ENCODE results near the gene PRKG1. TPM values are rescaled to one million over a fixed set of nuclear protein-coding genes. Genes with fewer than 3 reads are reported as not detected.

Gene PRKG1
- total and polyA plus RNA-seq, 12 donors: 3.8 to 48.1 (median 29.9) TPM

DNA sequence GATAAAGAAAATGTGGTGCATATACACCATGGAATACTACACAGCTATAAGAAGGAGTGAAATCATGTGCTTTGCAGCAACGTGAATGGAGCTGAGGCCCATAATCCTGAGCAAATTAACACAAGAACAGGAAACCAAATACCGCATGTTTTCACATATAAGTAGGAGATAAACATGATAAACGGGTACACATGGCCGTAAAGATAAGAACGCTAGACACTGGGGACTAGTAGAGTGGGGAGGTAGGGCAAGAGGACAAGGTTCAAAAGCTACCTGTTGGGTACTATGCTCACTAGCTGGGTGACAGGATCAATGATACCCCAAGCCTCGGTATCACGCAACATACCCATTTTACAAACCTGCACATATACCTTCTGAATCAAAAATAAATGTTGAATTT, 511.5 kb downstream of the PRKG1 start:
- H3K27me3 ChIP-seq: no peaks in the 10 kb centered on the region
- no peaks in the 10 kb centered on the region for H3K36me3 ChIP-seq
- intact Hi-C loops (cut with DNase I): no loop called here
- no peaks in the 10 kb centered on the region for H3K4me1 ChIP-seq
- DNase-seq (no peak), ATAC-seq (no peak)
- no peak overlapping the region for H3K27ac ChIP-seq
- 88 to 89% methylated on average over 7 of the region's 7 CpGs for WGBS, 2 donors
- no peak overlapping the region for H3K4me3 ChIP-seq
- peaks cover 0 to 15% (median 0%) of the 10 kb centered on the region in 11 donors for H3K9me3 ChIP-seq
- TF ChIP-seq, protein P1, sequence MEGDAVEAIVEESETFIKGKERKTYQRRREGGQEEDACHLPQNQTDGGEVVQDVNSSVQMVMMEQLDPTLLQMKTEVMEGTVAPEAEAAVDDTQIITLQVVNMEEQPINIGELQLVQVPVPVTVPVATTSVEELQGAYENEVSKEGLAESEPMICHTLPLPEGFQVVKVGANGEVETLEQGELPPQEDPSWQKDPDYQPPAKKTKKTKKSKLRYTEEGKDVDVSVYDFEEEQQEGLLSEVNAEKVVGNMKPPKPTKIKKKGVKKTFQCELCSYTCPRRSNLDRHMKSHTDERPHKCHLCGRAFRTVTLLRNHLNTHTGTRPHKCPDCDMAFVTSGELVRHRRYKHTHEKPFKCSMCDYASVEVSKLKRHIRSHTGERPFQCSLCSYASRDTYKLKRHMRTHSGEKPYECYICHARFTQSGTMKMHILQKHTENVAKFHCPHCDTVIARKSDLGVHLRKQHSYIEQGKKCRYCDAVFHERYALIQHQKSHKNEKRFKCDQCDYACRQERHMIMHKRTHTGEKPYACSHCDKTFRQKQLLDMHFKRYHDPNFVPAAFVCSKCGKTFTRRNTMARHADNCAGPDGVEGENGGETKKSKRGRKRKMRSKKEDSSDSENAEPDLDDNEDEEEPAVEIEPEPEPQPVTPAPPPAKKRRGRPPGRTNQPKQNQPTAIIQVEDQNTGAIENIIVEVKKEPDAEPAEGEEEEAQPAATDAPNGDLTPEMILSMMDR (IDR thresholded peaks at IDR 0.05): no peak

DNA sequence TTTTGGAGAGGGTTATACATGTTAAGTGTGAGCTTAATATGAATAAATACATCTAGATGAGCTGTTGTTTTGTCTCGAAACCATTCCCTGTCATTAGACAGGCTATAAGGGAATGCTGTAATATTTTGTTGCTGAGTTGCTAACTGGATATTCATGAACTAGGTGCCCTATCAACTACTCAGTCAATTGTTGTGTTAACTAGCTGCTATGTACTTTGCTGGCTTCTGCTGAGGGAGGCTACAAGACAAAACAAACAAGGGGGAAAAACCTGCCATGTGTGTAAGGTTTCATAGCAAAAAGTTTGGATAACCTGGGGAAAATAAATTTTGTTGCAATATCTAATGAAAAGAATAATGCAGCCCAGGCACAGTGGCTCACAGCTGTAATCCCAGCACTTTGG, 514.7 kb downstream of the PRKG1 start:
- WGBS, 2 donors: 91 to 95% methylated on average over 1 of the region's 1 CpG
- no peaks in the 10 kb centered on the region for H3K9me3 ChIP-seq
- TF ChIP-seq, protein P1 (IDR thresholded peaks at IDR 0.05): no peak
- H3K4me1 ChIP-seq: no peaks in the 10 kb centered on the region
- DNase-seq (no peak), ATAC-seq (no peak)
- H3K27ac ChIP-seq: no peak overlapping the region
- H3K36me3 ChIP-seq: no peaks in the 10 kb centered on the region
- no peaks in the 10 kb centered on the region for H3K27me3 ChIP-seq
- H3K4me3 ChIP-seq: no peak overlapping the region
- intact Hi-C loops (cut with DNase I): no loop called here

DNA sequence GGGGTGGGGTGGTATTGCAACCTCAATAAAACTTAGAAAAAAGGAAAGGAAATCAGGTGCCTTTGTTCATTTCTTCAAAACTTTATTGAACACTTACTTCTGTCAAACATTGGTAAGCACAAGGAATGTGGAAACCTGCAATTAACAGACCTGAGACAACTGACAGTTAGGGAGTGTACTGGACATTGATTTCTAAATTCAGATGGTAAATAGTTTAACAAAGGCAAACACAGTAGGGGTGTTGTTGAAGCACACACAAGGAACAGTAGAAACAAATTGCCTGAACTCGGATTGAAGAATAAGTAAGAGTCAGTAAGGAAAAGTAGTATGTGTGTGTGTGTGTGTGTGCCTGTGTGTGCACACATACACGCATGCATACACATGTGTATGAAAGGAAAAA, 516.5 kb downstream of the PRKG1 start:
- Histone ChIP-seq H3K36me3 (no peaks in the 10 kb centered on the region), H3K4me1 (no peaks in the 10 kb centered on the region), H3K27ac (no peak overlapping the region), H3K4me3 (no peak overlapping the region), H3K9me3 (no peaks in the 10 kb centered on the region), H3K27me3 (no peaks in the 10 kb centered on the region)
- WGBS, 2 donors: 89 to 91% methylated on average over 2 of the region's 2 CpGs
- DNase-seq: no peak
- no peak for ATAC-seq
- intact Hi-C loops (cut with DNase I): no loop called here
- TF ChIP-seq, protein P1 (IDR thresholded peaks at IDR 0.05): no peak

DNA sequence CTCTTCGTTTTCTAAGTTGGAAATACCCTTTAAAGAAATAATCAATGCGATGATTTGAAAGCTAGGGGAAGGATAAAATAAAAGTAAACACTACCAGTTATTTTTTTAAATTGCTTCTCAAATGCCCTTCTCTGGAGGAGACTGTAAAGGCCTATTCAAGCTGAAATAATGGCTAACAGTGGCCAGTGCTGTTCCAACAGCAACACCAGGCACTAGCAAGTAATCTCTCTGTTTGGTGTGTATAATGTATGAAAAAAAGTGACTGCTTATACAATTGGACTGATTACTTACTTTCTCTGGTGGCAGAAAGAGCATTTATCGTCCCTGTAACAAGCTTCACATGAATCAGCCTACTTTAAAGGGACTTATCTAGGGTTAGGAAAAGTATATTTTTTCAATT, 522.4 kb downstream of the PRKG1 start:
- ATAC-seq (no peak), DNase-seq (no peak)
- Histone ChIP-seq H3K9me3 (no peaks in the 10 kb centered on the region), H3K27ac (no peak overlapping the region), H3K27me3 (no peaks in the 10 kb centered on the region), H3K36me3 (no peaks in the 10 kb centered on the region), H3K4me1 (no peaks in the 10 kb centered on the region), H3K4me3 (no peak overlapping the region)
- TF ChIP-seq, protein P1 (IDR thresholded peaks at IDR 0.05): no peak
- 77 to 79% methylated on average over 3 of the region's 3 CpGs for WGBS, 2 donors
- intact Hi-C loops (cut with DNase I): no loop called here

DNA sequence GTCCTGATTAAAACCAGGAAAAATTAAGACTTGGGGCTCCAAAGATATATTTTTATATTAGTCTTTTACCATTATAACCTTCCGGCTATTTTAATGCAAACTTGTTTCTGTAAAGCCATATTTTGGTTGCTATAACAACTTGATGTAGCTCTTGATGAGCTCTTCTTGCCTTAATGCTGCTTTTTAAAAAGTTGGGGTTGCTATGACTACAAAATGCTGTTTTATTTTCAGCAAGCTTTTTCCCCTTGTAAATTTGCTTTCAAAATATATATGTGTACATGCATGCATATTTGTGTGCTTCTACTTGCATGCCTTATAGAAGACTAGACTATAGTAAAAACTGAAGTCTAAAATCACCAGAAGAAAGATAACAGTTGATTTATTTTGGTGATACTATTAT, 525.4 kb downstream of the PRKG1 start:
- Histone ChIP-seq H3K27me3 (no peaks in the 10 kb centered on the region), H3K9me3 (no peaks in the 10 kb centered on the region), H3K4me1 (no peaks in the 10 kb centered on the region), H3K27ac (no peak overlapping the region), H3K4me3 (no peak overlapping the region), H3K36me3 (no peaks in the 10 kb centered on the region)
- WGBS, 2 donors: 81 to 85% methylated on average over 1 of the region's 1 CpG
- ATAC-seq: no peak
- TF ChIP-seq, protein P1 (IDR thresholded peaks at IDR 0.05): no peak
- DNase-seq: no peak
- intact Hi-C loops (cut with DNase I): no loop called here
